Esophagus muscularis mucosa (tissue), 4 donors: ENCODE results near the gene PPFIA4. TPM values are rescaled to one million over a fixed set of nuclear protein-coding genes. Genes with fewer than 3 reads are reported as not detected.
"Not testable (repeated sequence)": the region's sequence is repeated elsewhere in the genome, so short reads cannot be mapped to it uniquely, and the experiment has no call there.

Source experiments
- DNase-seq: peaks from one replicate; pipeline ENCODE4 v3.0.0-alpha.2; 2017; ENCODE audit errors: extremely low spot score
- H3K27ac ChIP-seq, 4 donors: fragments of 200-600 bp; sonication (generic); replicated peaks in 1 of 4; 1 replicate in 3 of 4; 2 replicates in 1 of 4; pipeline ENCODE4 v1.5.1; 2016 to 2019; ENCODE audit warnings: mild to moderate bottlenecking in 1 of 4
- H3K27me3 ChIP-seq, 4 donors: fragments of 200-600 bp; sonication (generic); one replicate each; pipeline versions ENCODE4 v1.5.1 to v1.6.0; 2016 to 2019
- H3K36me3 ChIP-seq, 4 donors: fragments of 200-600 bp; sonication (generic); one replicate each; pipeline ENCODE4 v1.5.1; 2016 to 2019
- H3K4me1 ChIP-seq, 4 donors: fragments of 200-600 bp; sonication (generic); one replicate each; pipeline ENCODE4 v1.5.1; 2016 to 2019
- H3K4me3 ChIP-seq, 4 donors: fragments of 200-600 bp; sonication (generic); 1 replicate in 2 of 4; 2 replicates in 2 of 4; pipeline ENCODE4 v1.5.1; 2016 to 2019; ENCODE audit warnings: mild to moderate bottlenecking in 4 of 4, moderate library complexity in 1 of 4
- H3K9me3 ChIP-seq, 4 donors: fragments of 200-600 bp; sonication (generic); 1 replicate in 3 of 4; 2 replicates in 1 of 4; pipeline ENCODE4 v1.5.1; 2016 to 2019
- EP300 ChIP-seq: sonication (generic); formaldehyde crosslinking; IDR thresholded peaks from one replicate; pipeline ENCODE4 v1.6.1; 2017; ENCODE audit warnings: antibody characterized with exemption
- POLR2A ChIP-seq: fragments of 450-650 bp; IDR thresholded peaks from one replicate; pipeline ENCODE4 v1.6.1; 2017; ENCODE audit warnings: antibody characterized with exemption, moderate library complexity, mild to moderate bottlenecking, low read depth
- POLR2AphosphoS5 ChIP-seq, 2 donors: sonication (generic); formaldehyde crosslinking; IDR thresholded peaks; one replicate each; pipeline ENCODE4 v1.6.1; 2017; ENCODE audit warnings: antibody characterized with exemption in 2 of 2
- WGBS: methylation state at CpG from one replicate; pipeline ENCODE4 v1.1.5; 2018; 5-methylcytosine and 5-hydroxymethylcytosine counted together
- intact Hi-C: fragments of 100-400 bp; cut with DNase I; formaldehyde crosslinking; loops from one replicate; pipeline ENCODE4 v1.15.1; 2023
- total RNA-seq, 4 donors: library from RNA; depleted of rRNA; stranded (reverse); fragments of >200 nt; gene quantifications; one replicate each; pipeline versions ENCODE4 v1.1.0 to v1.2.1, GENCODE V29; 2016
- TF ChIP-seq, protein P1 (sequence below), 3 experiments: fragments of 200-600 bp in 2 of 3; fragments of 450-650 bp in 1 of 3; sonication (generic) in 2 of 3; IDR thresholded peaks; one replicate each; pipeline ENCODE4 v1.5.1; 2017 to 2019; ENCODE audit warnings: antibody characterized with exemption in 3 of 3, mild to moderate bottlenecking in 2 of 3, moderate library complexity in 1 of 3

Gene PPFIA4
- total RNA-seq, 4 donors from 2014 or later: 0.42 to 1.6 (median 1.1) TPM

DNA sequence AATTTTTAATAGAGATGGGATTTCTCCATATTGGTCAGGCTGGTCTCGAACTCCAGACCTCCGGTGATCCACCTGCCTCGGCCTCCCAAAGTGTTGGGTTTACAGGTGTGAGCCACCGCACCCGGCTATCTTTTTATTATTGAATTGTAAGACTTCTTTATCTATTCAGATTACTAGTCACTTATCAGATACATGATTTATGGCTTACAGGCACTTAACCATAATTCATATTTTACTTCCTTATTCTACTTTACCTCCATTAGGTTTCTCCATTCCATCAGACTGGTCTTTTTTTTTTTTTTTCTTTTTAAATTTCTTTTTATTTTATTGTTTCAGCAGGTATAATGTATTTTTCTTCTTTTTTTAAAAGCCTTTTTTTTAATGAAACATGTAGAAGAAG, 14.7 kb upstream of the PPFIA4 start:
- H3K9me3 ChIP-seq: no peaks in the 10 kb centered on the region
- no peak for DNase-seq
- H3K27ac ChIP-seq: no peak overlapping the region
- H3K36me3 ChIP-seq: peaks cover 34 to 79% (median 71%) of the 10 kb centered on the region in 4 donors
- intact Hi-C loops: no loop called here
- no peak overlapping the region for H3K4me3 ChIP-seq
- WGBS: 98% methylated on average over 5 of the region's 5 CpGs
- H3K27me3 ChIP-seq: no peaks in the 10 kb centered on the region
- peaks cover 10 to 25% (median 22%) of the 10 kb centered on the region in 4 donors for H3K4me1 ChIP-seq
- TF ChIP-seq, protein P1, sequence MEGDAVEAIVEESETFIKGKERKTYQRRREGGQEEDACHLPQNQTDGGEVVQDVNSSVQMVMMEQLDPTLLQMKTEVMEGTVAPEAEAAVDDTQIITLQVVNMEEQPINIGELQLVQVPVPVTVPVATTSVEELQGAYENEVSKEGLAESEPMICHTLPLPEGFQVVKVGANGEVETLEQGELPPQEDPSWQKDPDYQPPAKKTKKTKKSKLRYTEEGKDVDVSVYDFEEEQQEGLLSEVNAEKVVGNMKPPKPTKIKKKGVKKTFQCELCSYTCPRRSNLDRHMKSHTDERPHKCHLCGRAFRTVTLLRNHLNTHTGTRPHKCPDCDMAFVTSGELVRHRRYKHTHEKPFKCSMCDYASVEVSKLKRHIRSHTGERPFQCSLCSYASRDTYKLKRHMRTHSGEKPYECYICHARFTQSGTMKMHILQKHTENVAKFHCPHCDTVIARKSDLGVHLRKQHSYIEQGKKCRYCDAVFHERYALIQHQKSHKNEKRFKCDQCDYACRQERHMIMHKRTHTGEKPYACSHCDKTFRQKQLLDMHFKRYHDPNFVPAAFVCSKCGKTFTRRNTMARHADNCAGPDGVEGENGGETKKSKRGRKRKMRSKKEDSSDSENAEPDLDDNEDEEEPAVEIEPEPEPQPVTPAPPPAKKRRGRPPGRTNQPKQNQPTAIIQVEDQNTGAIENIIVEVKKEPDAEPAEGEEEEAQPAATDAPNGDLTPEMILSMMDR (IDR thresholded peaks at IDR 0.05): no peak
- TF ChIP-seq POLR2A (no peak), POLR2AphosphoS5 (IDR thresholded peaks at IDR 0.05) (no peak), EP300 (no peak)

DNA sequence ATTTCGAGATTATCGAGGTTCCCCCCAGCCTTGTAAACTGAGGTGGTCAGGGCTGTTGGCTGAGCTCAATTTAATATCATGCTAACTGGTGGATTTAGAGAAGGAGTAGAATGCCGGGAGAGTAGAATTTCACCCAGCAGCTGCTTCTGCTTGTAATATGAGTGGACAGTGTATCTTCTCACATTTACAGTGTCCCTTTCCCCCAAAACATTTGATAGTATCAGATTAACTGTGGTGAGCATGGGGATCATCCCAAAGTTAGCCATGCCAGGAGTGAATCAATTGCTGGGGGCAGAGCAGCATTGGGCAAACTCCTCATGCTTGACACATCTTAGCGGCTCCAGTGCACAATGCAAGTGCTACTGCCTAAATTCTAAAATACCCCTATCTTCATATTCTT, 9.2 kb upstream of the PPFIA4 start:
- TF ChIP-seq POLR2AphosphoS5 (IDR thresholded peaks at IDR 0.05) (no peak), EP300 (no peak), POLR2A (no peak)
- TF ChIP-seq, protein P1 (IDR thresholded peaks at IDR 0.05): no peak
- Histone ChIP-seq H3K36me3 (peaks cover 83 to 99% (median 95%) of the 10 kb centered on the region in 4 donors), H3K27ac (no peak overlapping the region), H3K9me3 (no peaks in the 10 kb centered on the region), H3K27me3 (no peaks in the 10 kb centered on the region), H3K4me3 (no peak overlapping the region), H3K4me1 (no peaks in the 10 kb centered on the region)
- intact Hi-C loops: no loop called here
- 98% methylated on average over 4 of the region's 4 CpGs for WGBS
- DNase-seq: no peak

DNA sequence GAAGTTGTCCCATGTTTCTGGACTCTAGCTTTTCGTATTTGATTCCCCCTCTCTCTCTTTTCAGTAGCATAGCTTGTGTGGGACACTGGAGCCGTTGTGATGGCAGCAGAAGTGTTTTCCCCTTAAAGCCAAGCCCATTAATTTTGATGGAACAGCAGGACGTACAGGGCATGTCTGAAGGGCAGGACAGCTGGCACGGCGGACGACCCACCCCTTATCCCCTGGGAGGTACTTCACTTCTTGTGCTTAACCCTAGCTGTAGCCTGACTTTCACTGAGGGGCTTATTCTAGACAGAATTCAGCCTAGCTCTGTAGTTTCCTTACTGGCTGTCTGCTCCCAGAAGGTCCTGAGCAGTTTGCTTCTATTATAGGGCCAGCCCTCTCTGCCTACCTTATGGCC, 8.6 kb upstream of the PPFIA4 start:
- 90% methylated on average over 5 of the region's 6 CpGs for WGBS
- DNase-seq: no peak
- intact Hi-C loops: no loop called here
- Histone ChIP-seq H3K27ac (no peak overlapping the region), H3K36me3 (peaks cover 87 to 100% (median 98%) of the 10 kb centered on the region in 4 donors), H3K4me3 (no peak overlapping the region), H3K27me3 (no peaks in the 10 kb centered on the region), H3K9me3 (no peaks in the 10 kb centered on the region), H3K4me1 (no peaks in the 10 kb centered on the region)
- TF ChIP-seq, protein P1 (IDR thresholded peaks at IDR 0.05): no peak
- TF ChIP-seq POLR2A: no peak
- TF ChIP-seq EP300: no peak
- TF ChIP-seq POLR2AphosphoS5 (IDR thresholded peaks at IDR 0.05): no peak

DNA sequence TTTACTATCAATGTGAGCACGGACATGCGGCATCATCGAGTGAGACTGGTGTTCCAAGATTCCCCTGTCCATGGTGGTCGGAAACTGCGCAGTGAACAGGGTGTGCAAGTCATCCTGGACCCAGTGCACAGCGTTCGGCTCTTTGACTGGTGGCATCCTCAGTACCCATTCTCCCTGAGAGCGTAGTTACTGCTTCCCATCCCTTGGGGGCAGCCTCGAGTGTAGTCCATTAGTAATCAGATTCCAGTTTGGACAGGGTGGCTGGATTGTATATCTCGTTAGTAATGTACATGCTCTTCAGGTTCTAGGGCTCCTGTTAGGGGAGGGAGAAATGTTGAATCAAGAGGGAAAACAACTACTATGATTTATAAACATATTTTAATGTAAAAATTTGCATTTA, 3.4 kb upstream of the PPFIA4 start:
- Histone ChIP-seq H3K4me1 (peaks cover 14 to 20% (median 19%) of the 10 kb centered on the region in 4 donors), H3K36me3 (peaks cover 56 to 68% (median 63%) of the 10 kb centered on the region in 4 donors)
- intact Hi-C loops, H3K4me3 ChIP-seq, DNase-seq, H3K27ac ChIP-seq, H3K9me3 ChIP-seq, H3K27me3 ChIP-seq: not testable (repeated sequence)
- 97% methylated on average over 5 of the region's 10 CpGs for WGBS

DNA sequence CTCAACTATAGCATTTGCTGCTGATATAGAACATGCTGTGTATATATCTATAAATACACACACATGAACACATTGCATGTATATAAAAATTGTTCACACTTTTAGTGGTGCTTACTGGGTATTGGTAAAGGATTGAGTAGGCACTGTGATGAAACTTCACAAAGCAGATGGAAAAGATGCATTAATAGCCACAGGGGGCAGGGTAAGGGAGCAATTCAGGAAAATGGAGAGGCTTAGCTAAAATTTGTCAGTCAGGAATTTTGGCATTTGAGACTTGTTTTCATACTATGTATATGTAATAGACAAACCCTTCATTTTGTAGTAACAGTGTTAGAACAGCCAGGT, 633 bp upstream of the PPFIA4 start:
- H3K9me3 ChIP-seq: no peaks in the 10 kb centered on the region
- intact Hi-C loops: no loop called here

More for the DNA sequence above, 633 bp upstream of the PPFIA4 start:
- peaks cover 20 to 22% (median 21%) of the 10 kb centered on the region in 4 donors for H3K4me1 ChIP-seq
- TF ChIP-seq POLR2A: no peak
- TF ChIP-seq, protein P1 (IDR thresholded peaks at IDR 0.05): no peak
- no peak for TF ChIP-seq EP300
- no peak for TF ChIP-seq POLR2AphosphoS5 (IDR thresholded peaks at IDR 0.05)
- peak overlapping the region; percentile 57 to 70 (median 66) for H3K27ac ChIP-seq
- no peak for DNase-seq
- peaks cover 0 to 8% (median 0%) of the 10 kb centered on the region in 4 donors for H3K27me3 ChIP-seq
- H3K36me3 ChIP-seq: peaks cover 29 to 40% (median 36%) of the 10 kb centered on the region in 4 donors
- peak overlapping the region; percentile 58 to 77 (median 59) for H3K4me3 ChIP-seq
